ENCODE data around the gene KRT6A. TPM values are rescaled to one million over a fixed set of nuclear protein-coding genes. Genes with fewer than 3 reads are reported as not detected.

The KRT6A gene
- total and polyA plus RNA-seq, 5 donors from 2014 or later = not detected

DNA sequence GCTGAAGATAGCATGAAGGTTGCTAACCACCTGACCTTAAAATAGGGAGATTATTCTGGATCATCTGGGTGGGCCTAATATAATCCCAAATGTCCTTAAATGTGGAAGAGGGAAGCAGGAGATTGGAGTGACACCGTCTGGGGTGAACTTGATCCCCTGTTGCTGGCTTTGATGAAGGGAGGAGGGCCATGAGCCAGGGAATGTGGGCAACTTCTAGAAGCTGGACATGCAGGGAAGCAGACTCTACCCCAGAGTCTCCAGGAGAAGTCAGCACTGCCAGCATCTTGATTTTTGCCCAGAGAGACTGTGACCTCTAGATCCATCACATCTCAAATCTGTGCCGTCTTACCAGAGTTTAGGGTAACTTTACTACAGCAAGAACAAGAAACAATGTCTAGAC lies 36.4 kb upstream of the KRT6A start:
- Histone ChIP-seq H3K9me3 (ENCODE audit: control insufficient read depth in 2 of 2, low read length in 2 of 2) (no peaks in the 10 kb centered on the region), H3K36me3 (ENCODE audit: control insufficient read depth, insufficient read depth, low read length) (no peaks in the 10 kb centered on the region), H3K27ac (ENCODE audit: insufficient read depth, low read length, poor library complexity, severe bottlenecking) (no peak overlapping the region), H3K4me3 (ENCODE audit: low read depth, low read length) (no peak overlapping the region), H3K4me1 (ENCODE audit: control insufficient read depth, insufficient read depth, low read length, poor library complexity, severe bottlenecking) (no peaks in the 10 kb centered on the region), H3K27me3 (ENCODE audit: control insufficient read depth, insufficient read depth, low read length) (no peaks in the 10 kb centered on the region)
- no peak for DNase-seq
- no peaks in the 10 kb centered on the region for H3K4me1 Mint-ChIP-seq
- no peak for ATAC-seq (ENCODE audit: low read depth in 2 of 2)
- H3K27me3 Mint-ChIP-seq = no peaks in the 10 kb centered on the region
- H3K36me3 Mint-ChIP-seq = no peaks in the 10 kb centered on the region
- H3K4me3 Mint-ChIP-seq = no peak overlapping the region
- no peak overlapping the region for H3K27ac Mint-ChIP-seq
- H3K9me3 Mint-ChIP-seq = no peaks in the 10 kb centered on the region

DNA sequence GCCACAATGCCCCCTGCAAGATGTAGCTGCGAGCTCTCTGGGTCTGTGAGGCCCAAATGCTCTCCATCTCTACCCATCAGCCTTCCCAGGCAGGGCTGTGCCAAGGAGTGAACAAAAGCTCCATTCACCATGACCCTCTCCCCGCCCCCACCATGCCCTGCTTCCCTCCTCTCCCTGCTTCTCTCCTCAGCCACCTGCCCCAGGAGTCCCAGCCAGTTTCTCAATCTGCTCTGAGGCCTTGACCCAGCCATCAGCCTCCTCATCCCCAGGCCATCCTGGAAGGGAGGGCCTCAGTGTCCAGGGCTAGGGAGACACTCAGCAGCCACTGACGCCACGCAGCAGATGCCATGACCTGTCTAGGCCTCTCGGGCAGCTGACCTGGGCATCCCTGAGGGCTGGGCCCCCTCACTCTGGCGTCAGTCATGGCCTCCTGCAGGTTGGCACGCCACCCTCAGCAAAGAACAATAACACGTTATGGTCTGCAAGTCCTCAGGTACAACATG lies 35.6 kb upstream of the KRT6A start:
- ATAC-seq (ENCODE audit: low read depth in 2 of 2) = no peak
- H3K4me1 Mint-ChIP-seq = no peaks in the 10 kb centered on the region
- no peaks in the 10 kb centered on the region for H3K36me3 Mint-ChIP-seq

DNA sequence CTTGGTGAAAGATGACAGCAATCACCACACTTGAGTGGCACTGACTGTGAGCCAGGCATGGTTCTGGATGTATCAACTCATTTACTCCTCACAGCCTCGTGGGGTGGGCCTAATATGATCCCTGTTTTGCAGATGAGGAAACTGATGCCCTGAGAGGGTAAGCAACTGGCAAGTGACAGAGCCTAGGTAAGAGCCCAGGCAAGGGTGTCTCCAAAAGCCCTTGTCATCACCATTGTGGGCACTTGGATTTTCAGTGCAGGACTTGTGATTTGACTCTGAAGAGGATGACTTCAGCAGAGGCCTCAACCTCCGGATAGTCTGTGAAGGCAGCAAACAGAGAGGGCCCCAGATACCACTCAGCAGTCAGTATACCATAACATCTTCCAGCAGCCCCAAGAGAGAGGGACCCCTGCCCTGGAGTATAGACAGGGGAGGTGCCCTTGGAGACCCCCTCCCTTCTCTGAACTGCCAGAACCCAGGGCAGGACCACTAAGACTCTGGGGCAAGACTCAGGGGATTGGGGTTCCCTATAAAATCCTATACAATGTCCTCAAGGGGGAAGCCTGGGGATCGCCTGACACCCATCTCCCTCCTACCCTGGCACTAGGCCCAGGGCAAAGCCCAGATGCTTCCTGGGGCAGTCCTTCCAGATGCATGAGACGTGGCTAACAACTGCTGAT lies 34.2 kb upstream of the KRT6A start:
- H3K4me1 ChIP-seq (ENCODE audit: control insufficient read depth, insufficient read depth, low read length, poor library complexity, severe bottlenecking) = no peaks in the 10 kb centered on the region
- H3K27me3 Mint-ChIP-seq = no peaks in the 10 kb centered on the region
- no peak for ATAC-seq (ENCODE audit: low read depth in 2 of 2)
- H3K27ac Mint-ChIP-seq = peak overlapping the region in 1 of 3 donors; percentile 42
- no peaks in the 10 kb centered on the region for H3K4me1 Mint-ChIP-seq
- no peaks in the 10 kb centered on the region for H3K9me3 Mint-ChIP-seq
- no peaks in the 10 kb centered on the region for H3K36me3 Mint-ChIP-seq
- H3K36me3 ChIP-seq (ENCODE audit: control insufficient read depth, insufficient read depth, low read length) = no peaks in the 10 kb centered on the region
- H3K27me3 ChIP-seq (ENCODE audit: control insufficient read depth, insufficient read depth, low read length) = no peaks in the 10 kb centered on the region
- no peak overlapping the region for H3K4me3 ChIP-seq (ENCODE audit: low read depth, low read length)
- H3K27ac ChIP-seq (ENCODE audit: insufficient read depth, low read length, poor library complexity, severe bottlenecking) = no peak overlapping the region
- no peaks in the 10 kb centered on the region for H3K9me3 ChIP-seq (ENCODE audit: control insufficient read depth in 2 of 2, low read length in 2 of 2)
- H3K4me3 Mint-ChIP-seq = no peak overlapping the region
- no peak for DNase-seq

More for the DNA sequence above, 35.6 kb upstream of the KRT6A start:
- no peak overlapping the region for H3K27ac ChIP-seq (ENCODE audit: insufficient read depth, low read length, poor library complexity, severe bottlenecking)
- H3K9me3 Mint-ChIP-seq = no peaks in the 10 kb centered on the region
- no peaks in the 10 kb centered on the region for H3K27me3 Mint-ChIP-seq
- no peaks in the 10 kb centered on the region for H3K27me3 ChIP-seq (ENCODE audit: control insufficient read depth, insufficient read depth, low read length)
- H3K4me3 Mint-ChIP-seq = no peak overlapping the region
- no peak overlapping the region for H3K4me3 ChIP-seq (ENCODE audit: low read depth, low read length)
- no peaks in the 10 kb centered on the region for H3K9me3 ChIP-seq (ENCODE audit: control insufficient read depth in 2 of 2, low read length in 2 of 2)
- H3K36me3 ChIP-seq (ENCODE audit: control insufficient read depth, insufficient read depth, low read length) = no peaks in the 10 kb centered on the region
- no peak for DNase-seq
- no peak overlapping the region for H3K27ac Mint-ChIP-seq
- H3K4me1 ChIP-seq (ENCODE audit: control insufficient read depth, insufficient read depth, low read length, poor library complexity, severe bottlenecking) = no peaks in the 10 kb centered on the region

DNA sequence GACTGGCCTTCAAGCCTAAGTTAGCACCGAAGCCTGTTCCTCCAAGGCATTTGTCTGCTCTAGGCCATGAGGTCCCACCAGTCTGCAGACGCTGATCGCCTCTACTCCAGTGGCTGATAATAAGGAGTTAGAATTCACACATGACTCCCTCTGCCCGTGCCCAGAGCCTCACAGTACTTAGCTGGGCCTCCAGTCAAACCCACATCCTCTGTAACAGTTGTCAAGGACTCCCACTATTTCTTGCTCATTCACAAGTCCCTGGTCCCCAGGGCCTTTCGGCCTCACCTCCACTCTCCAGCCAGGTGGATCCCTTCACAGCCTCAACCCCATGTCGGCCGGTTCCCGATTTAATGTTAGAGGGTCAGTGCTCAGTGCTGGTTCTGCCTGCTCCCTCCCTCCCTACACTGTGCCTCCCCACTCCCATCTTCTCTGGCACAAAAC lies 33.5 kb upstream of the KRT6A start:
- DNase-seq (no peak), ATAC-seq (ENCODE audit: low read depth in 2 of 2) (no peak)
- Histone ChIP-seq H3K4me1 (ENCODE audit: control insufficient read depth, insufficient read depth, low read length, poor library complexity, severe bottlenecking) (no peaks in the 10 kb centered on the region), H3K27me3 (ENCODE audit: control insufficient read depth, insufficient read depth, low read length) (no peaks in the 10 kb centered on the region), H3K9me3 (ENCODE audit: control insufficient read depth in 2 of 2, low read length in 2 of 2) (no peaks in the 10 kb centered on the region), H3K36me3 (ENCODE audit: control insufficient read depth, insufficient read depth, low read length) (no peaks in the 10 kb centered on the region), H3K4me3 (ENCODE audit: low read depth, low read length) (no peak overlapping the region), H3K27ac (ENCODE audit: insufficient read depth, low read length, poor library complexity, severe bottlenecking) (no peak overlapping the region)
- no peaks in the 10 kb centered on the region for H3K27me3 Mint-ChIP-seq
- no peaks in the 10 kb centered on the region for H3K4me1 Mint-ChIP-seq
- H3K36me3 Mint-ChIP-seq = no peaks in the 10 kb centered on the region
- H3K27ac Mint-ChIP-seq = peak overlapping the region in 1 of 3 donors; percentile 42
- H3K4me3 Mint-ChIP-seq = no peak overlapping the region
- H3K9me3 Mint-ChIP-seq = no peaks in the 10 kb centered on the region

DNA sequence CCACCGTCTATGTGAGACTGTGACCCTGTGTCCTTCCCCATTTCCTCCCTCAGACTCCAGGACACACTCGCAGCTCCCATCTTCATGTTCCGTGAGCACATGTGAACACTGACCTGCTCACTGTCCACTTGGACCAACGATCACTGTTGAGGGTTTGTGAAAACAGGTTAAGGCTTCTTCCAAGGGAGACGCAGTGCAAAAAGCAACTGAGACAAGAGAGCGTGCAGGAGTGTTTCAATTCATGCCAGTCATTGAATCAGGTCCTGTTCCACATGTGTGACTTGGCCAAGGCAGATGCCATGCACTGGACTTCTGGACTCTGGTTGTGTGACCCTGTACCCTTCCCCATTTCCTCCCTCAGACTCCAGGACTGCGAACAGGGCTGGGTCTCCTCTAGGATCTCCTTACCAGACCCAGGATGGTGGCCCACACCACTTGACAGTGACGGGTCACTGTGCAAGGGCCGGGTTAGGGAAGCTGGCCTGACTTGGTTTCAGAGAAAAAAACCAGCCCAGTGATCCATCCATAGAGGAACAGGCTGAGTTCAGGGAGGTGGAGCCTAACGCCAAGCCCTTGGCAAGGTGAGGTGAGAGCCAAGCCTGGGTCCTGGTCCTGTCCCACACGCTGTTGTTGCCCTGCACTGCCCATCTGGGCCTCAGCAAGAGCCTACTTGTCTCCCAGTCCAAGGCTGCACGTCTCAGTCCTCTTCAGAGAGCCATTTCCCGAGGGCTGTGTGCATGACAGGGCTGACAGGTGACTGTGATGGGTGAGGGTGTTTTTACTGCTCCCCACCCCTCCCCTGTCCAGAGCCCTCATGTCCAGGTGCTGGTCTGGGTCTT lies 32.8 kb upstream of the KRT6A start:
- H3K27ac ChIP-seq (ENCODE audit: insufficient read depth, low read length, poor library complexity, severe bottlenecking) = no peak overlapping the region
- H3K9me3 ChIP-seq (ENCODE audit: control insufficient read depth in 2 of 2, low read length in 2 of 2) = no peaks in the 10 kb centered on the region
- no peak overlapping the region for H3K4me3 Mint-ChIP-seq
- ATAC-seq (ENCODE audit: low read depth in 2 of 2) (no peak), DNase-seq (no peak)
- no peaks in the 10 kb centered on the region for H3K36me3 Mint-ChIP-seq
- H3K27me3 ChIP-seq (ENCODE audit: control insufficient read depth, insufficient read depth, low read length) = no peaks in the 10 kb centered on the region
- H3K36me3 ChIP-seq (ENCODE audit: control insufficient read depth, insufficient read depth, low read length) = no peaks in the 10 kb centered on the region
- H3K4me3 ChIP-seq (ENCODE audit: low read depth, low read length) = no peak overlapping the region
- no peaks in the 10 kb centered on the region for H3K9me3 Mint-ChIP-seq
- no peak overlapping the region for H3K27ac Mint-ChIP-seq
- H3K4me1 Mint-ChIP-seq = no peaks in the 10 kb centered on the region
- H3K27me3 Mint-ChIP-seq = no peaks in the 10 kb centered on the region
- no peaks in the 10 kb centered on the region for H3K4me1 ChIP-seq (ENCODE audit: control insufficient read depth, insufficient read depth, low read length, poor library complexity, severe bottlenecking)

DNA sequence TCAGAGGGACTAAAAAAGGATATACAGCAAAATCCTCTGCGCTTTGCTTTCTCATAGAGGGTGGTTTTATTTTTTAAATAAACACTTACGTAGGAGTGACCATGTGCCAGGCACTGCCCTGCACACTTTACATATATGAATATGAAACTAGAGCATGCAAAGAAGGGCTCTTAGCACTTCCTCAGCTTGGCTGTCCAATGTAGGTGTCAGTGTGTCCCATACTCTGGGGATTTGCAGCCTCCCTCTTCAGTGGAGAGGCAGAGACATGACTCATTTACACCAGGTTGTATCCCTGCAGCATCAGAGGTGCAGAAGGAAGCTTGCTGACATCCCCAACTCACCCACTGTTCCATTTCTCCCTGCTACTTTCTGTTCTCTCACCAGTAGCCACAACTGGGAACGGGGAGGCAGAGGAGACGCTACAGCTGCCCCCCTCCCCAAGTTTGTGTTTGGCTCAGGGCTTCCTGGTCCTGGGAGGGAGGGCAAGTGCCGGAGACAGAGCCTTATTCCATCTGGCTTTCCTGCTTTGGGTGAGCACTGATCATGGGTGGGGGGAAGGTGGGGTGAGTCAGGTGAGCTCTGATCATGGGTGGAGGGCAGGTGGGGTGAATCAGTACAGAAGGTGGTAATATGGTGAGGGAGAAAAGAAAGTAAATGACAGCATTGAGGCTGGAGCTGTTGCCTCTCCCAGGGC lies 32.0 kb upstream of the KRT6A start:
- no peaks in the 10 kb centered on the region for H3K4me1 ChIP-seq (ENCODE audit: control insufficient read depth, insufficient read depth, low read length, poor library complexity, severe bottlenecking)
- H3K27ac ChIP-seq (ENCODE audit: insufficient read depth, low read length, poor library complexity, severe bottlenecking) = no peak overlapping the region
- Mint-ChIP-seq H3K27me3 (no peaks in the 10 kb centered on the region), H3K36me3 (no peaks in the 10 kb centered on the region), H3K4me3 (no peak overlapping the region), H3K9me3 (no peaks in the 10 kb centered on the region), H3K4me1 (no peaks in the 10 kb centered on the region), H3K27ac (no peak overlapping the region)
- ATAC-seq (ENCODE audit: low read depth in 2 of 2) (no peak), DNase-seq (no peak)
- no peak overlapping the region for H3K4me3 ChIP-seq (ENCODE audit: low read depth, low read length)
- no peaks in the 10 kb centered on the region for H3K36me3 ChIP-seq (ENCODE audit: control insufficient read depth, insufficient read depth, low read length)
- H3K9me3 ChIP-seq (ENCODE audit: control insufficient read depth in 2 of 2, low read length in 2 of 2) = no peaks in the 10 kb centered on the region
- no peaks in the 10 kb centered on the region for H3K27me3 ChIP-seq (ENCODE audit: control insufficient read depth, insufficient read depth, low read length)

DNA sequence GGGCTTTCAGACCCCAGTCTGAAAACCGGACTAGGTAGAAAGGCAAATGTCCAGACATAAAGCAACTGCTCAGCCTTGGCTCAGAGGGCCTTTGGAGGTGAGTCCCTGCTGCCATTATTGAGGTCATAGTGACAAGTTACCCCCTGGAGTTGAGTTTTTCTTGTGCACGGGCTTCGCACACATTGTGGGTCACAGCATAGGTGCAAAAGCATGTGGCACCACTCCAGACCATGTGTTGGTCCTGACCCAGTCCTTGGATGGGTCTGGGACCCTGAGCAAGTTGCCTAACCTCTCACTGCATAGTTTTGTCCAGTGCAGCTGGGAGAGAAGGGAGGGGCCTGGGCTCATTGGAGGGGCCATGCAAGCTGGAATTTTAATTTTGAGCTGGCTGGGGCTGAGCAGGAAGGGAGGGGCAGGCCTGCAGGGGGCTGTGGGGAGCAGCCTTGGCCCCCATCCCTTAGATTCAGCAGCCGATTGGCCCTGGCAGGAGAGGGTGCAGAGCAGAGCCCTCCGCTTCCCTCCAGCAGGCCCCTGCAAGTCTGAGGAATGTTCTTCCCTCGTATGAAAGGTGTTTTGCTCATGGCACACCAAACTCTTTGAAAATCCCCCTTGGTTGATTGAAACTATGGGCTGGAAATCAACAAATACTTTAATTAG lies 31.3 kb upstream of the KRT6A start:
- H3K36me3 ChIP-seq (ENCODE audit: control insufficient read depth, insufficient read depth, low read length) = no peaks in the 10 kb centered on the region
- H3K9me3 ChIP-seq (ENCODE audit: control insufficient read depth in 2 of 2, low read length in 2 of 2) = no peaks in the 10 kb centered on the region
- no peak overlapping the region for H3K4me3 Mint-ChIP-seq
- no peaks in the 10 kb centered on the region for H3K9me3 Mint-ChIP-seq
- no peaks in the 10 kb centered on the region for H3K27me3 Mint-ChIP-seq
- H3K4me1 Mint-ChIP-seq = no peaks in the 10 kb centered on the region
- no peaks in the 10 kb centered on the region for H3K36me3 Mint-ChIP-seq
- no peaks in the 10 kb centered on the region for H3K4me1 ChIP-seq (ENCODE audit: control insufficient read depth, insufficient read depth, low read length, poor library complexity, severe bottlenecking)
- H3K27ac Mint-ChIP-seq = no peak overlapping the region
- ATAC-seq (ENCODE audit: low read depth in 2 of 2) (no peak), DNase-seq (no peak)
- H3K27me3 ChIP-seq (ENCODE audit: control insufficient read depth, insufficient read depth, low read length) = no peaks in the 10 kb centered on the region
- no peak overlapping the region for H3K27ac ChIP-seq (ENCODE audit: insufficient read depth, low read length, poor library complexity, severe bottlenecking)
- H3K4me3 ChIP-seq (ENCODE audit: low read depth, low read length) = no peak overlapping the region

All from CD4-positive, CD25-positive, alpha-beta regulatory T cell (primary cell).